NB4 (cell line): ENCODE measurements around the gene ARL16.

ENCODE experiments used
- DNase-seq: peaks from one replicate; pipeline ENCODE4 v3.0.0; 2010; ENCODE audit warnings: low read depth
- H3K4me3 ChIP-seq: one replicate; pipeline ENCODE4 v1.5.1; 2011; ENCODE audit warnings: mild to moderate bottlenecking, low read depth, low read length, moderate library complexity
- CTCF ChIP-seq: IDR thresholded peaks from one replicate; pipeline ENCODE4 v1.5.1; 2012; ENCODE audit warnings: low read depth, low read length
- MYC ChIP-seq: IDR thresholded peaks from 2 replicates; pipeline ENCODE4 v1.6.1; 2011; ENCODE audit warnings: low read depth, low read length
- POLR2A ChIP-seq: IDR thresholded peaks from 2 replicates; pipeline ENCODE4 v1.6.1; 2011; ENCODE audit warnings: mild to moderate bottlenecking; ENCODE audit not compliant: insufficient read length; ENCODE audit errors: extremely low read depth
- TF ChIP-seq, protein P1 (sequence below): IDR thresholded peaks from 2 replicates; pipeline ENCODE4 v1.6.1; 2011; ENCODE audit warnings: low read depth, low read length

Gene ARL16

GRCh38 chr17:81641825-81642489 is 41.6 kb downstream of the ARL16 start:
- no peak overlapping the region for H3K4me3 ChIP-seq
- DNase-seq, result no peak
- TF ChIP-seq MYC, result no peak
- TF ChIP-seq CTCF, result no peak
- TF ChIP-seq POLR2A, result no peak
- TF ChIP-seq, protein P1, sequence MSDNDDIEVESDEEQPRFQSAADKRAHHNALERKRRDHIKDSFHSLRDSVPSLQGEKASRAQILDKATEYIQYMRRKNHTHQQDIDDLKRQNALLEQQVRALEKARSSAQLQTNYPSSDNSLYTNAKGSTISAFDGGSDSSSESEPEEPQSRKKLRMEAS, result no peak

- no peak for DNase-seq
- TF ChIP-seq, protein P1, result no peak
- TF ChIP-seq MYC (no peak), POLR2A (no peak), CTCF (no peak)
Observed at GRCh38 chr17:81640011-81640410, 43.6 kb downstream of the ARL16 start.

DNA sequence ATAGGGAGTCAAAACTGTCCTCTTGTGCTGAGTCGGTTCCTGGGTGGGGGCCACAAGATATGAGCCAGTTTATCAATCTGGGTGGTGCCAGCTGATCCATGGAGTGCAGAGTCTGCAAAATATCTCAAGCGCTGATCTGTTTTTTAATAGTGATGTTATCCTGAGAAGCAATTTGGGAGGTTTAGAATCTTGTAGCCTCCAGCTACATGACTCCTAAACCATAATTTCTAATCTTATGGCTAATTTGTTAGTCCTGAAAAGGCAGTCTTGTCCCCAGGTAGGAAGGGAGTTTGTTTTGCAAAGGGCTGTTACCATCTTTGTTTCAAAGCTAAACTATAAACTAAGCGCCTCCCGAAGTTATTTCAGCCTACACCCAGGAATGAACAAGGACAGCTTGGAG is 44.9 kb downstream of the ARL16 start:
- no peak overlapping the region for H3K4me3 ChIP-seq
- TF ChIP-seq MYC (no peak), CTCF (no peak), POLR2A (no peak)
- TF ChIP-seq, protein P1, result no peak
- no peak for DNase-seq

More at GRCh38 chr17:81640011-81640410, 43.6 kb downstream of the ARL16 start:
- H3K4me3 ChIP-seq, result no peak overlapping the region

GRCh38 chr17:81636505-81637288 is 46.9 kb downstream of the ARL16 start, which contains the start of the genes NPLOC4 and TSPAN10:
Gene NPLOC4 (minus strand): TSS chr17:81637112. CDS start chr17:81636930, 182 bp downstream.
Gene TSPAN10 (plus strand): TSS chr17:81637196. CDS start chr17:81642413, 5,217 bp downstream.
- H3K4me3 ChIP-seq, result peak within 1 kb of the TSS; percentile 95
- peak; percentile 86 for DNase-seq
- TF ChIP-seq, protein P1, result peak; percentile 60; the same call in 1 of the 2 replicates
- TF ChIP-seq CTCF, result no peak
- peak; percentile 73 for TF ChIP-seq MYC
- TF ChIP-seq POLR2A, result peak; percentile 73

DNA sequence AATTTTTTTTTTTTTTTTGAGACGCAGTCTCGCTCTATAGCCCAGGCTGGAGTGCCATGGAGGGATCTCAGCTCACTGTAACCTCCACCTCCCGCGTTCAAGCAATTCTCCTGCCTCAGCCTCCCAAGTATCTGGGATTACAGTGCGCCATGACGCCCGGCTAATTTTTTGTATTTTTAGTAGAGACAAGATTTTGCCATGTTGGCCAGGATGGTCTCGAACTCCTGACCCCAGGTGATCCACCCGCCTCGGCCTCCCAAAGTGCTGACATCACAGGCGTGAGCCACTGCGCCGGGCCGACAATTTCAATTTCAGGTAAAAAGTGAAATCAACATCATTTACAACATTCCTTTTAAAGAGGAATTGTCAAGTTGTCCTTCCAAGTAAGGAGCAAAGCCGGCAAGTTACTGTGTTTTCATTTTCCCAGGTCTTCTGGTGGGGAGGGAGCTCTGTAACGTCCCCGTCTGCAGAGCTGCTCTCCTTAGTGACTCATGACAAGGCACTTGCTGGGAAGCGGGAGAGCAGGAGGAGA is 47.6 kb downstream of the ARL16 start:
- no peak for DNase-seq
- H3K4me3 ChIP-seq, result peak overlapping the region; percentile 95
- TF ChIP-seq POLR2A (no peak), MYC (no peak), CTCF (no peak)
- TF ChIP-seq, protein P1, result no peak
